HG03342 (cell line): ENCODE results near the gene ASPG.
"Not testable (repeated sequence)": the region's sequence is repeated elsewhere in the genome, so short reads cannot be mapped to it uniquely, and the experiment has no call there.

Source experiments
- ATAC-seq: cut with Tn5 transposase; IDR thresholded peaks from one replicate; pipeline ENCODE4 v1.9.1; 2021; ENCODE audit warnings: mild to moderate bottlenecking, moderate library complexity; ENCODE audit not compliant: unreplicated experiment

The ASPG gene

GRCh38 chr14:104144911-104145825 is 59.7 kb downstream of the ASPG start:
- no peak for ATAC-seq

DNA sequence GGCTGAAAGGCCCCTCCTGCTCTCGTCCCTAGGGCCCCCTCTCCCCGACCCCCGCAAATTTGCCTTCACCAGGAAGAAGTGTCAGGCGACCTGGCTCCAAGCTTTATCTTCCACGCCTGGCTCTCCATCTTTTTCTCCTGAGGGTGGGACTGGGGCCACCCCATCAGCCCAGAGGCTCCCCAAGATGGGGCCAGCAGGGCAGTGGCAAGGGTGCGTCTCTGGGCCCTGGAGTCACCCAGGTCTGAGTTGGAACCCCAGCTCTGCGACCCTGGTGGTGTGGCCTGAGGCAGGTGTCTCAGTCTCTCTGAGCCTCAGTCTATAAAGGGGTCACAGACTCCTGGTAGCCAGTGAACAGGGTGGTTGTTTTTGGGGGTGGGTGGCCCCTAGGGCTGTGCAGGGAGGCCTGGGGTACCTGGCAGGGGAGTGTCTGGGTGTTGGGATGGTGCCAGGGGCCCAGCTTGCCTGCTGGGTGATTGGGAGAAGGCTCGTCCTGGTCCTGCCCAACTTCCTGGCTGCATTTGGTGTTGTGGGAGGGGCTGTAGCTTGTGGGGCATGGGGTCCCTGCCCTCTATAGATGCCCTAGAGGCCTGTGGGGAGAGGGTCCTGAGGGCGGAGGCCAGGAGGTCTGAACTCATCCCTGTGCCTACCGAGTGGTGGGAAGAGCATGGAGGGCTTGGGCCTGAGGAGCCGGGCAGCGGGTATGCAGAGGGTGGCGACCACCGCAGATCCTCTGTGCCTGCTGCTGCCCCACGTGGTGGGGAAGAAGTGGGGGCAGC is 60.5 kb downstream of the ASPG start:
- ATAC-seq, result no peak

- no peak for ATAC-seq
These were observed 61.3 kb downstream of the ASPG start for GRCh38 chr14:104146651-104147345.

DNA sequence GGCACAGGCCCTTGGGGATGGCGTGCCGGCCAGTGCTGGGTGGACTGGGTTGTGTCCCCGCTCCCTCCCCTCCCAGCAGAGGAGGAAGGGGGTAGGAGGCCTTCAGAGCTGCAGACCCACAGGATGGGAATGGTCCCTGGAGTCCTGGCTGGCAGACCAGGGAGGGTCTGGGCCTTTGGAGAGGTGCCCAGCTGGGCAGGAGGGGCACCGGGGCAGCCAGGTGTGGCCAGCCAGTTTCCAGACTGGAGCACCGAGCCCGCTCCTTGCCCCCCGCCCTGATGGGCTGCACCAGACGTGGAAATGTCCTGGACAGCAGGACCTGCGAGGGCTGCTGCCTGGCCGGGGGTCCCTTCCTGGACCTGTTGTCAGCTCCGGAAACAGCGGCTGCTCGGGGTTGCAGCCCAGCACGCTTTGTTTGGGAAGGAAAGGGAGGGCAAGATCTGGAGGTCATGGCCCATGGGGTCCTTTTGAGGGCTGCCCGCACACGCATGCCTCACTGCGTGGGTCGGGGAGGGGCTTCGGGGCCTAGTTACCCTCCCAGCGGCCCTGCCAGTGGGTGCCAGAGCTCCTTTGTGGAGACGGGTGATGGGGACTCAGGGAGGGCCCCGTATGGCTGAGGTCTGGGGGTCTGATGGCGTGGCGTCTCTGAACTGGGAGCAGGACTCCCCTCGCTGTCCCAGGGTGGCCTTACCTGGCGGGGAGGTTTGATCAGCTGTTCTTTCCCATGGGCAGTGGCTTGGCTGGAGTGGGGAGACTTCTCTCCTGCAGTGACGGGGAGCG is 62.0 kb downstream of the ASPG start:
- no peak for ATAC-seq

DNA sequence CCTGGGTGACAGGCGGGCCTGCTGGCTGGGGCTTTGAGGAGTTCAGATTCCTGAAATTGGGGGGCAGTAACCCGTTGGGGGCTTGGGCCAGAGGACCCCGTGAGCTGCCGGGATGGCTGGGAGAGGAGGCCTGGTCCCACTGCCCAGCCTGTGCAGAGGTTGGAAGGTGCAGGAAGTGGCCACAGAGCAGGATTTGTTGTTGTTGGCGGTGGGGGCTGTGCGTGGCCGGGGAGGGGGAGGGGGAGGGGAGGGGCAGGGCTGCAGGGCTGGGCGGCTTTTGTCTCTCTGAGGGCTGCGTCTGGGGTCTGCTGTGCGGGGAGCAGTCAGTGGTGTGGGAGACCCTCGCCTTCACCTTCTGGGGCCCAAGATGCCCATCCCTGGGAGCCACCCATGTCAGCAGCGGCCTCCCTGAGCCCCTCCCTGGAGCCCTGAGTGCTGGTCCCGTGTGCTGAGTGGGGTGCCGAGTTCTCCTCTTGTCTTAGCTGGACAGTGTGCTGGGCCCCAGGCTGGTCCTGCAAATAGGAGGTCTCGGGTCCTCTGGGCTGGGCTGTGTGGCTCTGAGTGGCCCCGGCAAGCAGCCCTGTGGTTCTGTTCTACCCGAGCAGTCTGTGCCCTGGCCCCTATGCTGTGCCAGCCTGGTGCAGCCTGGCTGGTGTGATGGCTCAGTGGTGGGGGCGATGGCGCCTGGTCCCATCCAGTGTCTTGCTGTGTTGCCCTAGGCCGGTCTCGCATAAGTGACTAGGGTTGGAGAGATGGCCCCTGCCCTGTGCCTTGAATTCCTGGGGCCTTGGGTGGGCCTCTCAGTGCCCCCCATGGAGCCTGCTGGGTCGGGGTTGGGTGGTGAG is 63.2 kb downstream of the ASPG start:
- no peak for ATAC-seq

DNA sequence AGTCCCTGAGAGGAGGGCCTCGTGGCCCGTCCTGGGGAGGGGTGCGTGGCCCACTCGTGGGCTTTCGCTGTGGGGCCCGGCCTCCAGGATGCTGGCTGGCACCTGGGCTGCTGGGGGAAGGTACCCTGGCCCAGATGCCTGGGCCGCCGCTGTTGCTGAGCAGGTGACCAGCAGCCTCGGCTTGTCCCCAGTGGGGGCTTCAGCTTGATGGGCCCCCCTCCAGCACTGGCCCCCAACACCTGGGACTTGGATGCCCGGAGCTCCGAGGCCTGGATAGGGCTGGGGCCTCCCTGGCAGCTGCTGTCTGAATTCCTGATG is 63.7 kb downstream of the ASPG start:
- ATAC-seq, result no peak

GRCh38 chr14:104149617-104150135 is 64.2 kb downstream of the ASPG start:
- ATAC-seq, result no peak

DNA sequence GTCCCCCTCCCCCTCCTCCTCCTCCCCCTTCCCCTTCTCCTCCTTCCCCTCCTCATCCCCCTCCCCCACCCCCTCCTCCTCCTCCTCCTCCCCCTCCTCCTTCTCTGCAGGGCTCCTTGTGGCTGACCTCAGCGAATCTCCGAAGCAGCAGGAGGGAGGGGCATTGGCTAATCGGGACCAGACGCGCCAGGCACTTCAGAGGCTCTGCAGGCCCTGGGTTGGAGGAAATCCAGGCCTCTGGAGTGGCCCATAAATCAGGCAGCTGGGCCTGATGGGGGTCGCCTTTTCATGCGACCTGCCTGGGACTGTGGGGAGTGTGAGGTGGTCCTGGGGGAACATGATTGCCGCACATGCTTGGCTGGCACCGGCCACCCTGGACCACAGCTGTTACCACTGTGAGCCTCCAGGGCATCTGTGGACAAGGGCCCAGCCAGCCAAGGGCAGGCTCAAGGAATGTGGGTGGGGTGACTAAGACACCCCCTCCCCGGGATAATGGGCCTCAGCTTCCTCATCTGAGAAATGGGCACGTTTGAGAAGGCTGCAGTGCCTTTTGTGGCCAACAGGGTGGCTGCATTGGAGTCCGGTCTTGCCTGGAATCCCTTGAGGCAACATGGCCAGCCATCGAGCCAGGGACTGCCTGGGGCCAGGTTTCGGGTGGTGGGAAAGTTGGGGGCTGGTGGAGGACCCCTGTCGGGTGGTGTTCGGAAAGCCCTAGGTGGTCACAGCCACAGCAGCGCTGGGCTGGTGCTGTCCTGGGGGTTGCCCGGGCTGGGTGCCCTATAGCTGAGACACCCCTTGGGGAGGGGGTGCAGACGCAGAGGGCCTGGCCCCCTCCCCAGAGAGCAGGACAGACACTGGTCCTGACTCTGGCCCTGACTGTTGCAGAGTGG is 64.9 kb downstream of the ASPG start:
- ATAC-seq, result no peak

DNA sequence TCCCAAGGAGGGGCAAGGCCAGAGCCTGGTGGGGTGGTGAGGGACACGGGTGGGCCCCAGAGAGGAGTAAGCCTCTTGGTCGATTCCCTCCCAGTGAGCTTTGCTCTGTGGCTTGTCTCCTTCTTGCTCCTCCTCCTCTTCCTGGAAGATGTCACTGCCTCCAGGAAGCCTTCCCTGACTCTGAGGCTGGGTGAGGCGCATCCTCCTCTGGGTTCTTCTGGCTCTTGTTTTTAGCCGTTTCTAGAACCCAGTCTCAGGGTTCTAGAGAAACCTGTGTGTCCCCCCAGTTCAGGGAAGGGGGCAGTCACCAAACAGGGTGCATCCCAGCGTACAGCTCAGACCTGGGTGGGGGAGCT is 65.5 kb downstream of the ASPG start:
- no peak for ATAC-seq

DNA sequence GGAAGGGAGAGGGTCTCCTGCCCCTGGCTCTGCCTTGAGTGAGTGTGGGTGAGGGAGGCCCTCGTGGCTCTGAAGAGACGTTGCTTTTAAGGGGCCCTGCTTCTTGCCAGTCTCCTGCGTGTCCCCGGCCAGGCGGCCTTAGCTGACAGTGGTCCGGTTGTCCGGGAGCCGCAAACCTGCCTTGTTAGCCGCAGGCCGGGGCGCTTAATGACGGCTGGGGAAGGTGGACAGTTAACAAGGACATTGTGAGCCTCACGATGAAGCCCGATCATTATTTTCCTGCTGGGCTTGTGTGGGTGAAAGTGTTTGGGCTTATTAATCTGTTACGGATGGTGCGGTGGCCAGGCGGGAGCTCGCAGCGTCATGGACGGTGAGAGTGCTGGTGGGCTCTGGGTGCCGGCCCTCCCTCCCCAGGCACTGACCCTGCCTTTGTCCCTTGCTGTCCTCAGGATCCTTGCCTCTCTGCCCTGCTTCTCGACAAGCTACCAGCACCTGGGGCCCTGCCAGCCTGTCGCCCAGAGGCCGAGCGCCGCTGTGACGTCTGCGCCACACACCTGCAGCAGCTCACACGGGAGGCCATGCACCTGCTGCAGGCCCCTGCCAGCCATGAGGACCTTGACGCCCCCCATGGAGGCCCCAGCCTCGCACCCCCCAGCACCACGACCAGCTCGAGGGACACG is 66.2 kb downstream of the ASPG start:
- no peak for ATAC-seq

GRCh38 chr14:104152246-104152575 is 66.7 kb downstream of the ASPG start:
- ATAC-seq, result no peak

DNA sequence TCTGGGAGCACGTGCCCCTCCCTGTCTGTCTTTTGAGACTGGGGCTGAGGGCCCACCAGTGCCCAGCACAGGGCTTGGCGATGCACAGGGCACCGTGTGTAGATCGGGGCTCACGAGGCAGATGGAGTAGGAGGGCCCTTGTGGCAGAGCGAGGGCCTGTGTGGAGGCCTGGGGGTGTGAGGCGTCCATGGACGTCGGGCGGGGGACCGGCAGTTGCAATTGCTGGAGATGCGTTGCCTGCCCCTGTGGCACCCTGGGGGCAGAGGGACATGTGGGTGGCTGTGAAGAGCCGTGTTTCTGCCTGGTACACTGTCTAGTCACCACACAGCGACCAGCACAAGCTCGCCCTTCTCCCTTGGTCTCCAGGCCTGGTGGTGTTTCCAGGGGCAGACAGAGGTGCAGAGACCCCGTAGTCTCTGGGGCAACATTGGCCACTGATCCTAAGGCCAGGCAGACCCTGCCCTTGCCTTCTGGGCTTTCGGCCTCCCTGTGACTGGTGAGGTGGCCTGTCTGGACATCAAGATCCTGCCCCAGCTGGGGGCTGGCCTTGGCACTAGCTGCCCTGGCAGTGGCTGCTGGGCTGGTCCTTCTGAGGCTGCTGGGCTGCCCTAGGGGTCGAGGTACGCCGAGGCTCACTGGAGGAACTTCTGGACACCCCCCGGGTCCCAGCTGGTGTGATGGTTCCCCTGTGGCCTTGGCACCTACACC is 67.3 kb downstream of the ASPG start:
- no peak for ATAC-seq

GRCh38 chr14:104153394-104153755 is 67.9 kb downstream of the ASPG start:
- not testable (repeated sequence) for ATAC-seq

DNA sequence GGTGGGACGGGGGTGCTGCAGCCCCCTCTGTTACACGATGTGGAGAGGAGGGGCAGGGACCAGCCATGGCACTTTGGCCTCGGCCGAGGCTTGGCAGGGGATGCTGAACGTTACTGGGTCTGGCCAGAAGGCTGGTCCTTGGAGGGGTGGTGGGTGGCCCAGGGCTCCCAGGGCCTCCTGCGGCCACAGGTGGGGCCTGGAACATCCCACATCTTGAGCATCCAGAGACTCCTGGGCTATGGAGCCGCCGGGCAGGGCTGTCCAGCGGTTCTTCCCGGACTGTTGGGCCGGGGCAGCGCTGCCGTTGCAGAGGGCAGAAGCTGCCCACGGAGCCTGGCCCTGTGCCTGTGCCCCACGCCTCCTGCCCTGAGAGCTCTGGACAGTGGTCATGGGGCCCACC is 68.7 kb downstream of the ASPG start:
- no peak for ATAC-seq

- ATAC-seq, result no peak
These were observed 70.0 kb downstream of the ASPG start for GRCh38 chr14:104155513-104155912.

DNA sequence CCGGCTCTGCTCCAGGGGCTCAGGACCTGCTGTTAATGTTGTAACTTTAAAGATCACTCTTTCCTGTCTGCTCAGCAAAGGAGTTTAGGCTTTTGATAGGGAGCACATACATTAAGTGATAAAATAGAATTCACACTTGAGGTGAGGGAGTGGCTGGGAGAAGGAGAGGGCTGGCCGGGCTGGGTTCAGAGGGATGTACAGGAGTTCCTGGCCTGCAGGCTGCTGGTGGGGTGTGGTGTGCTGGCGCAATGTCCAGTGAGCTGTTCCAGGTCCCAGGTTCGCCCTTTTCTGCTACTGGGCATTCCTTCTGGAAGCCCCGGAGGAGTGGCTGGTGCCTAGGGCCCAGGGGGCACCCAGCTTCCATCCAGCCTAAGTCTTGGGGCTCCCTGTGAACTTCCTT is 70.6 kb downstream of the ASPG start:
- no peak for ATAC-seq

GRCh38 chr14:104157016-104157928 is 71.8 kb downstream of the ASPG start:
- no peak for ATAC-seq
